ENCODE measurements around the gene MIAT. TPM values are rescaled to one million over a fixed set of nuclear protein-coding genes. Genes with fewer than 3 reads are reported as not detected.
"Not testable (repeated sequence)": the region's sequence is repeated elsewhere in the genome, so short reads cannot be mapped to it uniquely, and the experiment has no call there.

MIAT gene
- total RNA-seq (2014; rRNA removed; shearing (Covaris generic)): 0.02 TPM in 2 replicates

DNA sequence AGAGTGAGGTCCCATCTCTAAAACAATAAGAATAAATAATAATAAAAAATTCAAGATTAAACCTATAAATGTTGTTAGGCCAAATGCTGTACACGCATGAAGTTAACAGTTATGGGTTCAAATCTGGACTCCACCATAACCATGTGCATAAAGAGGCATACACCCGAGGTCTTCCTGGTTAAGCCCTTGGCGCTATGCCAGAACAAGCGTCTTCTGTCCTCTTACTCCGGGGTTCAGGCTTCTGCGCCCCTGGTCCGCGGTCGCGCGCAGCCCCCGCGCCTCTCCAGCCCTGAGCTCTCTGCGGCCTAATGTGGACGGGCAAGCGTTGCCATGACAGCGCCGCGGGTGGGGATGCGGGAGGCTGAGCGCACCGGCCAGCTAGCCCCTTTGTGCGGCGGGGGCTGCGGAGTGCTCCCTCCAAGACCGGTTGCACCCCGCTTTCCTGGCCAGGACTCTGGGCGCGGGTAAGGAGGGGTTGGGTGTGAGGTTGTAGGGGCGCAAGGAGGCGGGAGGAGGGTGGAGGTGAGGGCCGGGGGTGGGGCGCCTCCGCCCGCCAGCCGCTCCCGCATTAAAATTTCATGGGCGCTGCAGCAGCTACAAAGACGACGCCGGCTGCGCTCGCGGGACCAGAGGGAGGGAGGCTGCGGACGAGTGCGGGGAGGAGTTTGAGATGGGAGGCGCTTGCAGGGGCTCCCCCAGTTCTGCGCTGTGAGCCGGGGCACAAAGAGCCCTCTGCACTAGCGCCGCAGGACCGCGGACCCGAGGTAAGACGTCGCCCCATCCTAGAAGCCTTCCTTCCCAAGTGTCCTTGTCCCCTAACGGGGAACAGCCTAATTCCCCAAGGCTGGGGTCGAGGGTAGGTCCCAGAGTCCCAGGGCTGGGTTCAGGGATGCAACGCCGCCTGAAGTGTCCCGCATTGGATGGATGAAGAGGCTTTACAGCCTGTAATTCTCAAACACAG is at the start of gene MIAT:
TSS of gene MIAT (plus strand) at position 698 of the 961 bp plus-strand sequence.
- DNase-seq (ENCODE audit: low read depth): no peak

DNA sequence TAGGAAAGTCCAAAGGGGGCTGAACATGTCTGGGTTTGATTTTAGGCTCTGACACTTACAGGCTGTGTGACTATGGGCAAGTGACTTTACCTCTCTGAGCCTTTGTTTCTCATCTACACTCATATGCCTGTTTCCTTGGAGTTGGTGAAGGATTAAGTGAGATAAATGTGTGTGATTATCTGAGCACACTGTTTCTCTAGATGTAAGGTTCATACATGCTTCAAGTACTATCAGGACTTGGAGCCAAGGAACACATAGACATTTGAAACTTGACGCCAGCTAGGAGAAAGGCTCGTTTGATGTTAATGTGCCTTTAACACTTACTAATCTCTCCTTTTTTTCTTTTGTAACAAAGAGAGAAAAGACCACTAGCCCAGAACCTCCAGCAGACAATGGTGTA is 49.3 kb upstream of the MIAT start:
- DNase-seq (ENCODE audit: low read depth): no peak

DNA sequence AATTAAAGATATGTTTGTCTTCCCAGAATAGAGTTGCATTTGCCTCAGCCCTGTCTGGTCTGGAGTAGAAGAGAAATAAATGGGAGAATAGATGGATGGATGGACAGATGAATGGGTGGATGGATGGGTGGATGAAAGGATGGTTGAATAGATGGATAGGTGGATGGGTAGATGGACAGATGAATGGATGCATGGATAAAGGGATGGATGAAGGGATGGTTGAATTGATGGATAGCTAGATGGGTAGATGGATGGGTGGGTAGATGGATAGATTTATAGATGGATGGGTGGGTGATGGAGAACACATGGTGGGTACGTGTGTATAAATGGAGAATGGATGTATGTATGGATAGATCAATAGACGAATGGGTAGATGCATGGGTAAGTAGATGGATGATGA is 48.1 kb upstream of the MIAT start:
- DNase-seq (ENCODE audit: low read depth): no peak

DNA sequence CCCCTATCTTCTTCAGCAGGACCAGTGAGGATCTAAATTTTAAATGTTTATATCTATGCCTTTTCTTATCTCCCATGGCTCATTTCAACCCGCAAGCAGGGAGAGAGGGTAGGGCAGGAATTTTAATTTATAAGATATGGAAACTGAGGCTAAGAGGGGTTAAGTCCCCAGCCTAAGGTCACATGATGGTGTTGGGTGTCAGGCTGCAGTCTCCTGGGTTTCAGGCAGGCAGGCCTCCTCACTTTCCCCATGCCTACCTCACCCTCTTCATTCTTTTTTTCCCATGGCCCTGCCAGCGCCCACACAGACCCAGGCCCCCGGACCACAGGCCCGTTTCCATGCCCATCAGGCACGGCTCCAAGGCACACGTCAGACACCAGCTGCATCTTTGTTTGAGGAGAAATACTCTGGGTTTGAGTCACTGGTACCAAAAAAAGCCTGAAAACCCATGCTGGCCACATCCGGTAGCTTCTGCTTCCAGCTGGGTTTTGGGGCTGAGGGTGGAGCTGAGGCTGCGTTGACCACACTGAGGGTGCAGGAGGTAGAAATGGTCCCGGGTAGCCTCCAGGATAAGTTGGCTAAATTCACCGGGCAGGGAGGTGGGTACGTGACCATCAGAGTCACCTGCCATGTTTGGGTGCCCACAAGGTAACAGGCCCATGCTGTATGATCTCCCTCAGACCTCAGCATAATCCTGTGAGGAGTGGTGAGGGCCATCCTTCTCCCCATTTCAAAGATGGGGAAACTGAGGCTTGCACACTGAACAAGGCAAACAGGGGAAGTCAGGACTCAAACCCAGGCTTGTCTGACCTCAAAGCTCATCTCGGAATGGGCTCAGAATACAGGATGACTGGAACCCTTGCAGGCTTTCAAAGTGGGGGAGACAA is 47.1 kb upstream of the MIAT start:
- peak; percentile 94 for DNase-seq (ENCODE audit: low read depth)

DNA sequence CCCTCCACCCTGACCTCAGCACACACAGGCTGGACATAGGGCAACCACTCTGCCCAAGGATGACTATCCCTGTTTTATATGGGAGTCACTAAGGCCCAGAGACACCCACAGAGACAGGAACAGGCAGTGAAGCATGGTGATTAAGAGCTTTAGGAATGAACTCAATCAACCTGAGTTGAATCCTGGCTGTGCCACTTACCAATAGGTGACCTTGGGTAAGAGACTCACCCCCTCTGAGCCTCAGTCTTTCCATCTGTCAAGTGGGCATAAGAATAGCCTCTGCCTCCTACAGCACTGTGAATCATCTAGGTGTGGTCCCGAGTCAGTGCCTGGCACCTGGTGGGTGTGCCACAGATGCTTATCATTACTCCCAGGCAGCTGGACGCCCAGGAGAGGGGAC is 46.4 kb upstream of the MIAT start:
- peak; percentile 74 for DNase-seq (ENCODE audit: low read depth)

DNA sequence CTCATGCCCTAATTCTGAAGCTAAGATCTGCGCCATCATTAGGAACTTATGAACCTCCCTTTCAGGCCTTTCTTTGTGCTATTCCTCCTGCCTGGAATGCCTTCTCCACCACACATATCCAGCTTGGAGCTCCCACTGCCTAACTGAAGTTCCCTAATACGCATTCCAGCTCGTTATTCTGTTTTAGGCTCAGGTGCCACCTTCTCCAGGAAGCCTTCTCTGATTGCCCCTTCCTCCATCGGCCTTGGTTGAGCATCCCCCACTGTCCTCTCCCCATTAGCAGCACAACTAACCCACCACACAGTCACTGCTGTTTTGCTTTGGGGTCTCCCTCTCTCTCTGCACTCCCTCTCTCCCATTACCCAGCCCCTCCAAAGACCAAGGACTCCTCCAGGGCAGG is 44.7 kb upstream of the MIAT start:
- DNase-seq (ENCODE audit: low read depth): no peak

DNA sequence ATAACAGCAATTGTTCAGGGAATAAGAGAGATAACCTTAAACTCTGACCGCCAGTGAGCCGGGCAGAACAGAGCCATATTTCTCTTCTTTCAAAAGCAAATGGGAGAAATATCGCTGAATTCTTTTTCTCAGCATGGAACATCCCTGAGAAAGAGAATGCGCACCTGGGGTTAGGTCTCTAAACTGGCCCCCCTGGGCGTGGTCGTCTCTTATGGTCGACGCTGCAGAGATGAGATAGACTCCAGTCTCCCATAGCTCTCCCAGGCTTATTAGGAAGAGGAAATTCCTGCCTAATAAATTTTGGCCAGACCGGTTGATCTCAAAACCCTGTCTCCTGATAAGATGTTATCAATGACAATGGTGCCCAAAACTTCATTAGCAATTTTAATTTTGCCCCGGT is 43.6 kb upstream of the MIAT start:
- DNase-seq (ENCODE audit: low read depth): not testable (repeated sequence)

DNA sequence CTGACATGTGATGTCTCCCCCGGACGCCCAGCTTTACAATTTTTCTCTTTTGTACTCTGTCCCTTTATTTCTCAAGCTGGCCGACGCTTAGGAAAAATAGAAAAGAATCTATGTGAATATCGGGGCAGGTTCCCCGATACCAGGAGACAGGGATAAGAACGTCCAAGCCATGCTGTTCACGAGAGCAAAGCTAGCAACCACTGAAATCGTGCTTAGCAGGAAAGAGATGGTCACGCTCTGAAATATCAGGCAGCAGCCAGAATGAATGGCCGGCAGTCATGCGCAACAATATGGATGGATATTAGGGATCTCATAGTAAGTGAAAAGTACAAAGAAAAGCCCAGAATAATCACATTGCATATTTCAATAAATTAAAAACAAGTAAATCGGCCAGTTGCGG is 43.1 kb upstream of the MIAT start:
- DNase-seq (ENCODE audit: low read depth): no peak

DNA sequence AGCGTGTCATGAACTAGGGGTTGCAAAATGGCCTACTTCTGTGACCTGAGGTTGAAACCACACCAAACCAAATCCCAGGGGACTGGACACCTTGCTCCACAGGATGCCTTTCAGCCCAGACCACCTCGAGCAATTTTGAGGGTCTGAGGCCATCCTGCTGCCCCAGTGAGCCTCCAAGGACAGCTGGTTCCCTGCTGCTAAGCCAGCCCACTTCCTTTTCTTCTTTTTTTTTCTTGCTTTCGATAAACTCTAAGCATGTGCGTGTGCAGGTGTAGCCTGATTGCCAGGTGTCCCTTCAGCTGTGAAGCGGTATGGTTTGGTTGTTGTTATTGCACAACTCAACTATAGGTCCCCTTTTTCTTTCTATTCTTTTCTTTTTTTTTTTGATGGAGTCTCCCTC is 42.2 kb upstream of the MIAT start:
- no peak for DNase-seq (ENCODE audit: low read depth)

DNA sequence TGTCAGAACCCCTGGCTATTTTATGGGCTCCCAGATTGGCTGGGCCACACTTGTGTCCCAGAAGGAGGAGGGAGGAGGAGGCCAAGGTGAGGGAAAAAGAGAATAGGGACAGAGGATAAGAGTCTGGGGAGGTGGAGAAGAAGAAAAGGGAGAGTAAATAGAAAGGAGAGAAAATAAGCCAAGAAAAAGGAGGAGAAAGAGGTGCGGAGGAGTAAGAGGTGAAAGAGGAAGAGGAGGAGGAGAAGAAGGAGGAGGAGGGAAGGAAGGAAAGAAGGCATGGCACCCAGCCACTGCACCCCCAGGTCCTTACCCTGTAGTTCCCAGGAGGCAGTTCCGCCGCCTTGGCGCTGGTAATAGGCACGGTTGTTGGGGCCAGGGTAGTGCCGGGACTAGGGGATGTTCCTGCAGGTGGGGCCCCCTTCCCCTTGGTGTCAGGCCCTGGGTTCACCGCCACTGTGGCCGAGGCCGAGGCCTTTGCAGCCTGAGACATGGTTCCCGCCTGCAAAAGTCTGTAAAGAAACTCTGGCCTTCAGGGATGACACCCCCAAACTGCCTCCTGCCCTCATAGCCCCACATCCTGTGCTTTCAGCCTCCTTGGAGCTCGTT is 41.5 kb upstream of the MIAT start:
- DNase-seq (ENCODE audit: low read depth): no peak

DNA sequence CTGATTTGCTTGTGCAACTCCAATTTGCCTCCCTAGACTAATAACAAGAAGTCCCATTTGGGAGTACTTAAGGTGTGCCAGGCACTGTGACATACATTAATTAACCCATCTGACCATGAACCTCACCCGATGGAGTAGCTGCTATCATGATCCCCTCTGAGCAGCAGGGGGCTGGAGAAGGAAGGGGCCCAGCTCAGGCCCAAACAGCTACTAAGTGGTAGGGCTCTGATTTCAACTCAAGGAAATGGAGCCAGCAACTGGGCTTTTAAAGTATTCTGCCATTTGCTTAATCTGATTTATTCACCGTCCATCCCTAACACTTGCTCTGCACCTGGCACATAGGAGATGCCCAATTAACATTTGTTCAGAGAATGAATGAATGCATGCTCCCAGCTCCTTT is 40.7 kb upstream of the MIAT start:
- no peak for DNase-seq (ENCODE audit: low read depth)

DNA sequence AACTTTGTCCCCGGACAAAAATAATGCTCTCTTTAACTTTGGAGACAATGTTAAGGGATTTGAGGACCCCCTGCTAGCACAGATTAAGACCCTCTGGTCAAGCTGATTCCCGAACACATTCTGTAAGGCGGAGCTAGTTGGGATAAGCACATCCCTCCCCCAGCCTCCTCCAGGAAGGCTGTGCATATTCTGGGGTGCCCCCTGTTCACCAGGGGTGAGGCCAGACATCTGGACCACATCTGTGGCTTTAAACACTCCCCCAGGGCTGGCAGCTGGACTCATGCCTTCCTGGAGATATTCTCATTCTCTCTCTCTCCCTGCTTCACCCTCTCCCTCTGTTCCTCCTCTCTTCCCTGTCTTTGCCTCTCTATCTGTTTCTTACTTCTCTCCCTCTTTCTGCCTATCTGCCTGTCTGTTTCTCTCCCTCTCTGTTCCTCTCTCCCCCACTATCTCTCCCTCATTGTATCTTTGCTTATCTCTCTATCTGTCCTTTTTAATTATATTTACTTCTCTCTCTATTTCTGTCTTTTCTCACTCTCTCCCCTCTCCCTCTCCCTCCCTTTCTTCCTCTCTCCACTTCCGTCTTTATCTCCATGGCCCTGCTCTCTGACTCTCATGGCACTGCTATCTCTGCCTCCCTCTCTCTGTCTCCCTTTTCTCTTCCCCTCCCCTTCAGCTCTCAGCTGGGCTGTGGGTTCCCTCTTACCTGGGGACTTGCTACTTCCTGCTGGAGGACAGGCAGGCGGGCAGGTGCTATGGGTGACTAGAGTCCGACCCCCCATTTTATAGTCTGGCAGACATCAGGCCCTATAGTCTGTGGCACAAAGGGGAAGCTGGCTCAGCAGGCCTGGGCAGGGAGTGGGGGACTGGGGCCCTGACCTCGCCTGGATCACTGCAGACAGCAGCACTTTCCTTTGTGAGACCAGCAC is 39.9 kb upstream of the MIAT start, which contains the start of gene CRYBB1:
TSS of gene CRYBB1 (minus strand) at position 757 of the 929 bp plus-strand sequence. CDS start 1,708 bp downstream, outside the sequence.
- DNase-seq (ENCODE audit: low read depth): no peak

DNA sequence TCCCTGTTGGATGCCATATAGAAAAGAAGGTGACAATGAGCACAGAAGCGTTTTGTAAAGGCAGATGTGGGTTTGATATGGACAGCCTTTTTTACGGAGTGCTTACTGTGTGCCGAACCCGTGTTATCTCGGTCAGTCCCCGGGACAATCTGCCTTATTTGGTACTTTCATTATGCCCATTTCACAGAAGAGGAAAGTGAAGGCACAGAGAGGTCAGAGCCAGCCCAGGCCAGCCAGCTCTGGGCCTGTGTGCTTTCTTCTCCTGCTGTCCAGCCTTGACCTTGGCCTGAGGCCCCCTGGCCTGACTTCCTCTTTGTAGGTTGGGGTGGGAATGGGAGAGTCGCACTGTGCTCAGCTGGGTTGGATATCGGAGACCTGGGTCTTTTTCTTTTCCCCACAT is 38.9 kb upstream of the MIAT start:
- DNase-seq (ENCODE audit: low read depth): no peak

DNA sequence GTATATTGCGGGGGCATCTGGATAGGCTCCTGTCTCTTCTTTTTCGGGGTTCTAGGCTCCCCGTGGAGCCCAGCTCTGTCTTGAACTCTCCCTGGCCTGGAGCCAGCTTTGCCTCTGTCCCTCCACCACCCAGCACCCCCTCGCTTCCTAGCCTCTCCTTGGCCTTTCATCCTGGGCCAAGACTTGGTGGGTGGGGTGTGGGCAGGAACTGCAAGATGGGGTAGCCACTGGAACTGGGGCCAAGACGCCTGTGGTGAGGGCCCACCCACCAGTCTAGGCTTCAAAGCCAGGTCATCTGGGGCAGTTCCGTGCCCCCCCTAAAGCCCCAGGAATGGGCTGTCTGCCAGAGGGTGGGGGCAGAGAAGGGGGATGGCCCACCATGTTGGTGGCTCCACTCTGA is 37.9 kb upstream of the MIAT start:
- no peak for DNase-seq (ENCODE audit: low read depth)

DNA sequence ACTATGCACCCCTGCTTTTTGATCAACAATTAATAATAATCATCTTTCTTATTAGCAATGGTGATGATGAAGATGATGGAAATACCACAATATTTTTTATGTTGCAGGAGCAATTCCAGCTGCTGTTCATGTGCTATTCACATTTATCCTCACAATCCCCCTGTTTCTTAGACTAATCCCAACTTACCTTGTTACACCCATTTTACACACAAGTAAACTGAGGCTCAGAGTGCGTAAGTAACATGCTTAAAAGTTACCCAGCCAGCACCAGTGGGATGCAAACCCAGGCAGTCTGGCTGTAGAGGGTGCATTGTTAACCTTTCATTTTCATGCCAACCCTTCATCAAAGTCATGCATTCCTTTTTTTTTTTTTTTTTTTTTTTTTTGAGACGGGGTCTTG is 37.2 kb upstream of the MIAT start:
- no peak for DNase-seq (ENCODE audit: low read depth)

DNA sequence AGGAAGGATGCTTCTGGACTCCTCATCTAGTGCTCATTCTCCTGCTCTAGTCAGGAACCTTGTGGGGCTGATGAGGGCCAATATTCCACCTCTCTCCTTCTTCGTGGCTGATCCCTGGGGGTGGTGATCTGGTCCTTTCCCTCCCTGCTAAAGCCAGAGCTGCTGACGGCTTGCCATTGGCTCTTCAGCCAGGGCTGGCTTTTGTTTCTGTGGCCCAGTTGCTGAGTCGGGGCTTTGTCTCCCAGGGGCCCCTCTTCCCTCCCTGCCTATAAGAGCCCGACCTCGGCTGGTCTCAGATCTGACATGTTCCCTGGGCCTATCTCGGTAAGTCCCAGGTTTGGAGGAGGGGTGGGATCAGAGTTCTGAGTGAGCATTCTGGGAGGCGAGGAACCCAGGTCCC is 35.7 kb upstream of the MIAT start, which contains the start of gene CRYBA4:
TSS of gene CRYBA4 (plus strand) at position 301 of the 400 bp plus-strand sequence. CDS start 634 bp downstream, outside the sequence.
- no peak for DNase-seq (ENCODE audit: low read depth)

DNA sequence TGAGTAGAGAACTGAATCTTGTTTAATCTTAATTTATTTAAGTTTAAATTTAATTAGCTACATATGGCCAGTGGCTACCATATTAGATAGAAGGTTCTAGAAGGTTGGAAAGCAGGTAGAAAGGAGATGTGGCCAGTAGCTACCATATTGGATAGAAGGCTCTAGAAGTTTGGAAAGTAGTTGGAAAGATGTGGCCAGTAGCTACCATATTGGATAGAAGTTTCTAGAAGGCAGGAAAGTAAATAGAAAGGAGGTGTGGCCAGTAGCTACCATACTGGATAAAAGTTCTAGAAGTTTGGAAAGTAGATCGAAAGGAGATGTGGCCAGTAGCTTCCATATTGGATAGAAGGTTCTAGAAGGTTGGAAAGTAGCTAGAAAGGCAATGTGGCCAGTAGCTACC is 33.4 kb upstream of the MIAT start:
- DNase-seq (ENCODE audit: low read depth): no peak

DNA sequence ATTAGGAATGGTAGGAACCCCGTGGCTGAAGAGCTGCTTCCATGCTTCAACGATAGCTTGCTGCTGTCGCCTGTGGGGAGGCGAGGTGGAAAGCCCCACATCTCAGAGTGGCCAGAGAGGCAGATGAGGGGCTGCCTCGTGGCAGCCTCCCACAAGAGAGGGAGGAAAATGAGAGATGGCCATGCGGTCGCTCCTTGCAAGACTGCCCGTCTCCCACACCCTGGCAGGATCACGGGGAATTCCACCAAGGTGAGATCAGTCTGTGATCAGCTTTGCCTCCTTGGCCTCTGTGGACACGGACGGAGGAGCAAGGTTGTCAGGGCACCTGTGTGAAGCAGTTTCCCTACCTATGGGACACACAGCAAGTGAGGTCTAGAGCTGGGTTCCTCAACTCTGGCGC is 32.6 kb upstream of the MIAT start:
- no peak for DNase-seq (ENCODE audit: low read depth)

DNA sequence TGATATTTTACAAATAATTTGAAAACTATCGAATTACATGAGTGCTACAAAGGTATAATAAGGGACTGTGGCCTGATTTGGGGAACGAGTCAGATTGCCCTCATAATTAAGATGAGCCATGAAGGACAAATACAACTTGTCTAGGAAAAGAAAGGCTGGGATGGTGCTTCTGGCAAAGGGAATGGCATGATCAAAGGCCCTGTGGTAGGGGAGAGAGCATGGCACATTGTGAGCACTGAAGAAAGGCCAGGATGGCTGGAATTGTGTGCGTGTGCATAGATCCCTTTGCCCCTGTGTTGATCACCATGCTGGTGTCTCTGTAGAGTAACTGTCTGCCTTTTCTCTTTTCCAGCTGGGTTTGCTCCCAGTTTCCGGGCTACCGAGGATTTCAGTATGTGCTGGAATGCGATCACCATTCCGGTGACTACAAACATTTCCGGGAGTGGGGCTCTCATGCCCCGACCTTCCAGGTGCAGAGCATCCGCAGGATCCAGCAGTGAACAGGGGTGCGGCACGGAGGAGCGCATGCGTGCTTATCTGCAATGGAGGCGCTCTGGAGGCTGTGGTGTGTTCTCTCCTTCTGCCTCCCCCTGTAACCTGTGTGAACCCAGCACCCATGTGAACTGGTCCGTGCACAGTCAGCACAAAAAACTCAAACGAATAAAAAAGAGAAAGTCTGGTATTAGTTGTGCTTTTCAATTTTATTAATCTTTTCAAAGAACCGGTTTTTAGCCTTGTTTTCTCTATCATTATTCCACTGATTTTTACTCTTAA is 27.2 kb upstream of the MIAT start:
- no peak for DNase-seq (ENCODE audit: low read depth)

DNA sequence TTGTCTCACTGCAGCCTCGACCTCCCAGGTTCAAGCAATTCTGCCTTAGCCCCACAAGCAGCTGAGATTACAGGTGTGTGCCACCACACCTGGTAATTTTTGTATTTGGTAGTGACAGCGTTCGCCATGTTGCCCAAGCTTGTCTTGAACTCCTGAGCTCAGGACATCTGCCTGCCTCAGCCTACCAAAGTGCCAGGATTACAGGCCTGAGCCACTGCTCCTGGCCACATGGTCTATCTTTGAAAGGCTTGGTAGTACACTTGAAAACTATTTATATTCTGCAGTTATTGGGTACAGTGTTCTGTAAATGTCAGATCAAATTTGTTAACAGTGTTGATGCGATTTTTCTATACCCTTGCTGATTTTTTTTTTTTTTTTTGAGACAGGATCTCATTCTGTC is 26.1 kb upstream of the MIAT start:
- DNase-seq (ENCODE audit: low read depth): no peak

Measured in M059J (cell line).